Upper lobe of left lung (tissue), 6 donors: ENCODE data around the gene ARGLU1. TPM values are rescaled to one million over a fixed set of nuclear protein-coding genes. Genes with fewer than 3 reads are reported as not detected.

Experiments used
- ATAC-seq, 2 donors: fragments of 200-7000 bp; cut with Tn5 transposase; one replicate each; pipeline ENCODE4 v1.9.1; 2022; ENCODE audit warnings: mild to moderate bottlenecking in 2 of 2, moderate library complexity in 2 of 2; ENCODE audit not compliant: low FRiP score in 2 of 2
- DNase-seq, 2 donors: peaks; one replicate each; pipeline ENCODE4 v3.0.0-alpha.2; 2019 to 2020
- H3K27ac ChIP-seq, 4 donors: fragments of 200-600 bp; sonication (generic); one replicate each; pipeline ENCODE4 v1.5.1; 2016 to 2019
- H3K27me3 ChIP-seq, 4 donors: fragments of 200-600 bp; sonication (generic); one replicate each; pipeline ENCODE4 v1.5.1; 2017 to 2019
- H3K36me3 ChIP-seq, 4 donors: fragments of 200-600 bp; sonication (generic); one replicate each; pipeline ENCODE4 v1.5.1; 2016 to 2019
- H3K4me1 ChIP-seq, 4 donors: fragments of 200-600 bp; sonication (generic); one replicate each; pipeline ENCODE4 v1.5.1; 2018 to 2019
- H3K4me3 ChIP-seq, 4 donors: fragments of 200-600 bp; sonication (generic); one replicate each; pipeline ENCODE4 v1.5.1; 2017 to 2019; ENCODE audit warnings: mild to moderate bottlenecking in 2 of 4, moderate library complexity in 1 of 4
- H3K9me3 ChIP-seq, 4 donors: fragments of 200-600 bp; sonication (generic); one replicate each; pipeline ENCODE4 v1.5.1; 2018 to 2019
- EP300 ChIP-seq, 4 donors: sonication (generic); formaldehyde crosslinking; IDR thresholded peaks; one replicate each; pipeline ENCODE4 v1.5.1; 2017; ENCODE audit warnings: antibody characterized with exemption in 4 of 4, control low read depth in 2 of 4
- POLR2A ChIP-seq, 4 donors: fragments of 450-650 bp; IDR thresholded peaks; one replicate each; pipeline ENCODE4 v1.5.1; 2016 to 2017; ENCODE audit warnings: antibody characterized with exemption in 4 of 4, mild to moderate bottlenecking in 2 of 4
- POLR2AphosphoS5 ChIP-seq, 2 donors: sonication (generic); formaldehyde crosslinking; IDR thresholded peaks; one replicate each; pipeline ENCODE4 v1.5.1; 2017; ENCODE audit warnings: antibody characterized with exemption in 2 of 2
- WGBS, 2 donors: methylation state at CpG; one replicate each; pipeline ENCODE4 v1.1.5; 2017 to 2018; 5-methylcytosine and 5-hydroxymethylcytosine counted together
- total RNA-seq, 6 donors: library from RNA; depleted of rRNA in 4 of 6; stranded (reverse); fragments of >200 nt in 4 of 6; gene quantifications; one replicate each; pipeline versions ENCODE4 v1.1.0 to v1.2.1, GENCODE V29; 2016 to 2021
- TF ChIP-seq, protein P1 (sequence below), 6 experiments: fragments of 450-650 bp in 4 of 6; fragments of 200-600 bp in 2 of 6; sonication (generic) in 2 of 6; IDR thresholded peaks; one replicate each; pipeline ENCODE4 v1.5.1; 2016 to 2019; ENCODE audit warnings: antibody characterized with exemption in 6 of 6
- donor health status: DM: no; HTN: no; CAD: no; lungs with moderate emphysema.
- donor health status: DM: no; HTN: yes; CAD: no; lungs with severe emphysema.

The ARGLU1 gene
- total RNA-seq, 6 donors from 2014 or later = 73.6 to 411 (median 121) TPM

GRCh38 chr13:106517109-106517847, 50.7 kb downstream of the ARGLU1 start:
- no peak overlapping the region for H3K4me3 ChIP-seq
- no peaks in the 10 kb centered on the region for H3K36me3 ChIP-seq
- no peaks in the 10 kb centered on the region for H3K27me3 ChIP-seq
- 79 to 87% methylated on average over 4 of the region's 4 CpGs for WGBS, 2 donors
- DNase-seq (no peak), ATAC-seq (no peak)
- TF ChIP-seq, protein P1, sequence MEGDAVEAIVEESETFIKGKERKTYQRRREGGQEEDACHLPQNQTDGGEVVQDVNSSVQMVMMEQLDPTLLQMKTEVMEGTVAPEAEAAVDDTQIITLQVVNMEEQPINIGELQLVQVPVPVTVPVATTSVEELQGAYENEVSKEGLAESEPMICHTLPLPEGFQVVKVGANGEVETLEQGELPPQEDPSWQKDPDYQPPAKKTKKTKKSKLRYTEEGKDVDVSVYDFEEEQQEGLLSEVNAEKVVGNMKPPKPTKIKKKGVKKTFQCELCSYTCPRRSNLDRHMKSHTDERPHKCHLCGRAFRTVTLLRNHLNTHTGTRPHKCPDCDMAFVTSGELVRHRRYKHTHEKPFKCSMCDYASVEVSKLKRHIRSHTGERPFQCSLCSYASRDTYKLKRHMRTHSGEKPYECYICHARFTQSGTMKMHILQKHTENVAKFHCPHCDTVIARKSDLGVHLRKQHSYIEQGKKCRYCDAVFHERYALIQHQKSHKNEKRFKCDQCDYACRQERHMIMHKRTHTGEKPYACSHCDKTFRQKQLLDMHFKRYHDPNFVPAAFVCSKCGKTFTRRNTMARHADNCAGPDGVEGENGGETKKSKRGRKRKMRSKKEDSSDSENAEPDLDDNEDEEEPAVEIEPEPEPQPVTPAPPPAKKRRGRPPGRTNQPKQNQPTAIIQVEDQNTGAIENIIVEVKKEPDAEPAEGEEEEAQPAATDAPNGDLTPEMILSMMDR (IDR thresholded peaks at IDR 0.05) = no peak
- TF ChIP-seq POLR2AphosphoS5 (IDR thresholded peaks at IDR 0.05) = no peak
- TF ChIP-seq EP300 (IDR thresholded peaks at IDR 0.05) = no peak
- no peak for TF ChIP-seq POLR2A (IDR thresholded peaks at IDR 0.05)
- peaks cover 22 to 43% (median 34%) of the 10 kb centered on the region in 4 donors for H3K4me1 ChIP-seq
- peak overlapping the region in 1 of 4 donors; percentile 37 for H3K27ac ChIP-seq
- no peaks in the 10 kb centered on the region for H3K9me3 ChIP-seq

GRCh38 chr13:106515635-106516254, 52.2 kb downstream of the ARGLU1 start:
- Histone ChIP-seq H3K4me3 (no peak overlapping the region), H3K4me1 (peaks cover 18 to 30% (median 23%) of the 10 kb centered on the region in 4 donors), H3K27ac (peak overlapping the region in 2 of 4 donors; percentile 18 to 49), H3K27me3 (no peaks in the 10 kb centered on the region), H3K36me3 (peaks cover 0 to under 1% (median 0%) of the 10 kb centered on the region in 4 donors), H3K9me3 (no peaks in the 10 kb centered on the region)
- ATAC-seq = no peak
- DNase-seq = no peak
- 59 to 75% methylated on average over 5 of the region's 5 CpGs for WGBS, 2 donors
- no peak for TF ChIP-seq POLR2AphosphoS5 (IDR thresholded peaks at IDR 0.05)
- TF ChIP-seq, protein P1 (IDR thresholded peaks at IDR 0.05) = no peak
- TF ChIP-seq EP300 (IDR thresholded peaks at IDR 0.05) = no peak
- no peak for TF ChIP-seq POLR2A (IDR thresholded peaks at IDR 0.05)

DNA sequence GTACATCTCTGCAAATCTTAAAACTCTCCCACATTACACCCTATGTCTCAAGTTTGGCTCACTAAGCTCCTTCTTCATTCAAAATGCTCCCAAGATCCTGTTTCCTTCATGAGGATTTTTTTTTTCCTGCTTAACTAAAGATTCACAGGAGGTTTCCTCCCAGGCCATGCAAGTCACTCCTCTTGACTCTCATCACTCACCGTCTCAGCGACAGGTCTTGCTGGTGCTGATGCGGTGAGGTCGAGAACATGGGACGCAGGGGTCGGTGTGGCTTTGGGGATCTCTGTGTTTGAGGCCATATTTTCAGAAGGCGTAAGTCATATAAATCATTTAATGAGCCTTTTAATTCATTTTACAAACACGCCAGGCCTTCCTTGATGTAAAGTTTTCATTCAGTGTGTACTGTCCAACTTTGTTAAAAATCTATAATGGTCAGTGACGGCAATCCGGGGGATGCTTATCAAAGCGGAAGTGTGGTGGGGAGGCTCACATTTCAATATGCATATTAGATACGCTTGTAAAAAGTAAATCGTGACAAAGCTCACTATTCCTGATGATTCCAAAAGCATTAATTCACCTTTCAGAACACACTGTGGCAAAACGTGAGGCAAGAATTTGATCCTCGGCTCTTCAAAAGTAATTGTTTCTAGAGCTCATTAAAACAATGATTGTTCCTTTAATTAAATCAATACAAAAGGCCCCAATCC, 52.9 kb downstream of the ARGLU1 start:
- Histone ChIP-seq H3K27me3 (no peaks in the 10 kb centered on the region), H3K27ac (peak overlapping the region in 2 of 4 donors; percentile 18 to 49), H3K4me3 (no peak overlapping the region), H3K9me3 (no peaks in the 10 kb centered on the region), H3K36me3 (peaks cover 0 to 5% (median 0%) of the 10 kb centered on the region in 4 donors), H3K4me1 (peaks cover 14 to 24% (median 18%) of the 10 kb centered on the region in 4 donors)
- 70 to 83% methylated on average over 15 of the region's 15 CpGs for WGBS, 2 donors
- DNase-seq (no peak), ATAC-seq (no peak)
- TF ChIP-seq POLR2AphosphoS5 (IDR thresholded peaks at IDR 0.05) = no peak
- TF ChIP-seq, protein P1 (IDR thresholded peaks at IDR 0.05) = no peak
- TF ChIP-seq POLR2A (IDR thresholded peaks at IDR 0.05) = no peak
- TF ChIP-seq EP300 (IDR thresholded peaks at IDR 0.05) = no peak

DNA sequence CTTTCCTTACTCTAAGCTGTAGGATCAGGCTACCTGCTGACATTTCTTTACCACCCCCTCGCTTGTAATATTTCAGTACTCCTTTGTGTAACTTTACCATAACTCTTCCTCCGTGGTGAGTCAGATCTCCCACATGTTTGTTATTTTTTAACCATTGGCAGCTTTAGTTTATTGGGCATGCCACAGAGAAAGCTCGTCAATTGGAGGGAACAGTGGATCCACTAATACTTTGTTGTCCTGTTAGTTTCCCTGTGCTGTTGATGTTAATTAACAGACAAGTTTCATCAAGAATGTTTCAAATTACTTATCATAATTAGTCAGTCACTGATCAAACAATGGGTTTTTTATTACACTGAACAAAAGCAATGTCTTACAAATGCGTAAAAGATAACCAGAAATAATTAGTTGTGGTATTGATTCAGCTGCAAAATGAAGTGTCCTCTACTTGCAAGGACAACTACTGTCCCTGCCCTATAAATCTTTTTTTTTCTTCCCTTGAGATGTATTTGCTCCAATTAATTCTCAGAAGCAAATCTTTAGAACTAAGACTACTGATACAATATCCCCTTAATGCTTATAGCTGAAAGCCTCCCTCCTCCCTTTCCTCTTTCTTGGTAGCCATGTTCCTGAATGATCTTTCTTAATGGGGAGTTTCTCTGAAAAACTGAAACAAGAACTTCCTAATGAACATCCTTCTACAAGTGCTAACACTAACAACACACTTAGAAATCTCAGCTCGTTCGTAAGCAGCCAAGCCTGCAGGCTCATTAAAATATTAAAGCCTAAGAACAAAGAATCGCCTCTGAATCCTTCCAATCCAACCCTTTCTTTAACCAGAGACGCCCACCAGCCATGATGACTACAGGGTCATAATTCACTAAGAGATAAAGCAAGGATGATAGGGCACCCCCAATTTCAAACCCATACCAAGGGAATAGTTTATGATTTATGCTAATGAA, 54.6 kb downstream of the ARGLU1 start:
- Histone ChIP-seq H3K36me3 (peaks cover 0 to 5% (median 0%) of the 10 kb centered on the region in 4 donors), H3K4me3 (no peak overlapping the region), H3K27me3 (no peaks in the 10 kb centered on the region), H3K4me1 (peaks cover 5 to 15% (median 14%) of the 10 kb centered on the region in 4 donors), H3K9me3 (no peaks in the 10 kb centered on the region), H3K27ac (peak overlapping the region in 2 of 4 donors; percentile 18 to 49)
- DNase-seq (no peak), ATAC-seq (no peak)
- no peak for TF ChIP-seq POLR2AphosphoS5 (IDR thresholded peaks at IDR 0.05)
- TF ChIP-seq POLR2A (IDR thresholded peaks at IDR 0.05) = no peak
- TF ChIP-seq, protein P1 (IDR thresholded peaks at IDR 0.05) = no peak
- no peak for TF ChIP-seq EP300 (IDR thresholded peaks at IDR 0.05)
- WGBS, 2 donors = 56 to 68% methylated on average over 8 of the region's 8 CpGs
